ENCODE data around the gene FARP1. TPM values are rescaled to one million over a fixed set of nuclear protein-coding genes. Genes with fewer than 3 reads are reported as not detected.

Gene FARP1
- total and polyA plus RNA-seq, 10 of the 15 experiments (the other 5 are each of a cell fraction or from before 2014, with no cell fraction given) = 0.17 to 6.9 (median 0.68) TPM

DNA sequence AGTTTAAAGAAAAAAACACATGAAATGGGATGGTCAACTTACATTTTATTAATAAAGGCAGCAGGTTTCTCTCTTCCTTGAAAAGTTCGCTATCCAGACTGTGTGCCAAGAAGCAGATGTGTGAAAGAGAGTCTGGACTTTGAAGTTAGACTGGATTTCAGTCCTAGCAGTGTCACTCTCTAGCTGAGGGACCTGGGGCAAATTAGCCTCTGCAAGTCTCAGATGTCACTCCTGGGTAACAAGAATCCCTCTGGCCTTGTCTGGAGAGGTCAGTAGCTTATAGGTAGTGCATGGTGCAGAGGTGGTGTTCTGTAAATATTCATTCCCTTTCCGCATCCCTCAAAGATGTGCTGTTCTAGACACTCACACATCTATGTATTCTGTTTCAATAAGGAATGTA, 221.8 kb downstream of the FARP1 start:
- in situ Hi-C loops (cut with MboI) = no loop called here
- ChIA-PET POLR2A (no interaction called here), CTCF (interaction anchor here (0.6 kb wide), 1 partner anchor 38 kb away, joined by 3 read pairs; no protein-coding TSS in a partner anchor), RAD21 (ENCODE audit: unreplicated experiment) (no interaction called here), SMC1A (ENCODE audit: uncharacterized antibody, unreplicated experiment) (interaction anchor here (0.8 to 1.6 kb wide), 5 partner anchors 9 to 39 kb away, joined by 3 to 5 read pairs (median 3); no protein-coding TSS in a partner anchor)
- Histone ChIP-seq H3K9ac (ENCODE audit: control insufficient read depth, insufficient read depth, low read length) (no peak overlapping the region), H3K9me3 (replicated peaks; ENCODE audit: control insufficient read depth, insufficient read depth, low read length) (no peaks in the 10 kb centered on the region), H3K27ac (ENCODE audit: control insufficient read depth, insufficient read depth) (no peak overlapping the region), H3K4me3 (no peak overlapping the region), H3K27me3 (replicated peaks in 1 of 2; ENCODE audit: control insufficient read depth in 2 of 2, insufficient read depth in 2 of 2, low read length in 1 of 2) (no peaks in the 10 kb centered on the region), H3K79me2 (ENCODE audit: control insufficient read depth, insufficient read depth, low read length) (no peaks in the 10 kb centered on the region), H3K4me1 (ENCODE audit: control insufficient read depth, insufficient read depth, low read length) (no peaks in the 10 kb centered on the region; the same call in 1 of the 2 replicates), H4K20me1 (ENCODE audit: control insufficient read depth, insufficient read depth) (no peaks in the 10 kb centered on the region), H3K36me3 (ENCODE audit: control insufficient read depth in 2 of 2, insufficient read depth in 2 of 2, low read length in 1 of 2) (no peaks in the 10 kb centered on the region), H3K4me2 (ENCODE audit: control insufficient read depth, insufficient read depth) (no peak overlapping the region), H2AFZ (ENCODE audit: control insufficient read depth, low read depth, low read length) (no peak overlapping the region)
- FAIRE-seq (no peak), DNase-seq (ENCODE audit: low read depth, low spot score) (no peak), ATAC-seq (no peak)
- intact Hi-C loops (cut with micrococcal nuclease; ENCODE audit: unreplicated experiment) = no loop called here
- 47% methylated on average over 2 of the region's 2 CpGs for WGBS (ENCODE audit: insufficient coverage, insufficient replicate concordance, low lambda C conversion rate, missing lambda C conversion rate)
- TF ChIP-seq CHD2 (IDR thresholded peaks at IDR 0.05; ENCODE audit: borderline replicate concordance, low read depth, low read length) = no peak
- no peak for TF ChIP-seq CBX5 (IDR thresholded peaks at IDR 0.05; ENCODE audit: low read depth)
- TF ChIP-seq, protein P1, sequence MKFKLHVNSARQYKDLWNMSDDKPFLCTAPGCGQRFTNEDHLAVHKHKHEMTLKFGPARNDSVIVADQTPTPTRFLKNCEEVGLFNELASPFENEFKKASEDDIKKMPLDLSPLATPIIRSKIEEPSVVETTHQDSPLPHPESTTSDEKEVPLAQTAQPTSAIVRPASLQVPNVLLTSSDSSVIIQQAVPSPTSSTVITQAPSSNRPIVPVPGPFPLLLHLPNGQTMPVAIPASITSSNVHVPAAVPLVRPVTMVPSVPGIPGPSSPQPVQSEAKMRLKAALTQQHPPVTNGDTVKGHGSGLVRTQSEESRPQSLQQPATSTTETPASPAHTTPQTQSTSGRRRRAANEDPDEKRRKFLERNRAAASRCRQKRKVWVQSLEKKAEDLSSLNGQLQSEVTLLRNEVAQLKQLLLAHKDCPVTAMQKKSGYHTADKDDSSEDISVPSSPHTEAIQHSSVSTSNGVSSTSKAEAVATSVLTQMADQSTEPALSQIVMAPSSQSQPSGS (IDR thresholded peaks at IDR 0.05; ENCODE audit: low read length) = no peak
- no peak for TF ChIP-seq MTA3 (IDR thresholded peaks at IDR 0.05; ENCODE audit: borderline replicate concordance, low read length)
- no peak for TF ChIP-seq SP1 (IDR thresholded peaks at IDR 0.05; ENCODE audit: low read depth, low read length)
- no peak for TF ChIP-seq ZZZ3 (IDR thresholded peaks at IDR 0.05; ENCODE audit: control insufficient read depth, insufficient read length, low read depth)
- TF ChIP-seq FOXM1 (IDR thresholded peaks at IDR 0.05; ENCODE audit: low read depth, low read length) = no peak
- TF ChIP-seq SREBF1 (IDR thresholded peaks at IDR 0.05; ENCODE audit: low read length) = no peak
- no peak for TF ChIP-seq RB1 (IDR thresholded peaks at IDR 0.05; ENCODE audit: borderline replicate concordance)
- no peak for TF ChIP-seq ASH2L (IDR thresholded peaks at IDR 0.05; ENCODE audit: borderline replicate concordance, low read depth)
- no peak for TF ChIP-seq KAT2A (conservative IDR thresholded peaks at IDR 0.05; ENCODE audit: control insufficient read depth, low read depth, low read length)
- TF ChIP-seq MXI1 (IDR thresholded peaks at IDR 0.05; ENCODE audit: low read depth, low read length) = no peak
- no TSS peak for BruUV-seq (replicated peaks)
